GM12801 (cell line): Measurements from ENCODE around the gene RNF10.

Source experiments
- CTCF ChIP-seq: IDR thresholded peaks from one replicate; pipeline ENCODE4 v1.5.1; 2011; ENCODE audit warnings: control low read depth; ENCODE audit not compliant: insufficient read length; ENCODE audit errors: extremely low read depth

RNF10 gene

GRCh38 chr12:120598674-120599463, 64.7 kb downstream of the RNF10 start:
- no peak for TF ChIP-seq CTCF

GRCh38 chr12:120599672-120600552, 65.8 kb downstream of the RNF10 start:
- no peak for TF ChIP-seq CTCF

- no peak for TF ChIP-seq CTCF
Measured at GRCh38 chr12:120610560-120610959, 76.4 kb downstream of the RNF10 start.

GRCh38 chr12:120614848-120615247, 80.7 kb downstream of the RNF10 start:
- no peak for TF ChIP-seq CTCF

- no peak for TF ChIP-seq CTCF
Measured at GRCh38 chr12:120618954-120619615, 84.9 kb downstream of the RNF10 start.

GRCh38 chr12:120620624-120621023, 86.5 kb downstream of the RNF10 start:
- no peak for TF ChIP-seq CTCF

GRCh38 chr12:120625557-120626419, 91.6 kb downstream of the RNF10 start:
- TF ChIP-seq CTCF = no peak
